ENCODE results near the gene STARD7.
A peak's percentile ranks its signal among the peaks of the same experiment; 100 is the strongest.
"Not testable (repeated sequence)": the region's sequence is repeated elsewhere in the genome, so short reads cannot be mapped to it uniquely, and the experiment has no call there.

The STARD7 gene

DNA sequence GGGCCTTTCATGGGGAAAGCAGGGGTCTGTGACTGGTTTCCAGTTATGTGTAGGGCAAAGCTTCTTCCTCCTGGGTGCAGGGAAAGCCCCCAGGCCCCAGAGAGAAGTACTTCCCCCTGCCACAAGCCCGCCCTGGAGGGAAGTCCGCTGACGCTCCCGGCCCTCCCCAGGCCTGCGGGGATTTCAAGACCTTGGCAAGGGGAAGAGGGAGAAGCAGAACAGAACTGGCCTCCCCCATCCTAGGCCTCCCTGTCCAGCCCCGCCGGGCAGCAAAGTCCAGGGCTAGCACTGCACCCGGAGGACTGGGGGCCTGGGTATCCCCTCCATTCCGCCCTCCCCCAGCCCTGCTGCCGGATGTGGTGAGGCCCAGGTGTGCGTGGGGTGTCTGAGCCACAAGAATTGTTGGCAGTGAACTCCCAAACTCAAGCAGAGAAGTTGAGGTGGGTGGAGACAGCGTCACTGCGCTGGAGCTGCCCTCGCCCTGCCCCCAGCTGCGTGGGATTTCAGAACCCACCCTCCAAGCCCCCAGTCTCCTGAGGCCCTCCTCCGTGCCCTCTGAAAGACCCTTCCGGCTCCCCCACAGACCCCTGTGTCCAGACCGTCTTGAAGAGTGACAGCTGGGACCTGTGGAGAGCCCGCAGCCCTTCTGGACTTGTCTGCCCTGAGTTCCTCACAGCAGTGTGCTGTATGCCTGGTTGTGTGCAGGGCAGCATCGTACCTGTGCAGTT, 62.3 kb downstream of the STARD7 start:
- peak; percentile 92 for DNase-seq

DNA sequence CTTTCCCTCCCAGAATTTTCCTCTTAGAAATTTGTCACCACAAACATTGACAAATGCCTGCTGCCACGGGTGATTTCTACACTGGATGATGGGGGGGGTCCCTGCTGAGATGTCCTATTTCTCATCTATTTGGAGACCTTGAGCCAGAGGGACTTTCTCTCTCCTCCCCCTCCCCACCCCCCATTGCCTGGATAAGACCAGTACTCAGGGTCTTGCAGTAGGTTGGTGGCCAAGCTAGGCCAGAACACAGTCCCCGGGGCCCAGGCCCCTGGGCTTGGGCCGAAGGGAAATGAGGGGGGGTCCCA, 62.8 kb downstream of the STARD7 start:
- DNase-seq = no peak

DNA sequence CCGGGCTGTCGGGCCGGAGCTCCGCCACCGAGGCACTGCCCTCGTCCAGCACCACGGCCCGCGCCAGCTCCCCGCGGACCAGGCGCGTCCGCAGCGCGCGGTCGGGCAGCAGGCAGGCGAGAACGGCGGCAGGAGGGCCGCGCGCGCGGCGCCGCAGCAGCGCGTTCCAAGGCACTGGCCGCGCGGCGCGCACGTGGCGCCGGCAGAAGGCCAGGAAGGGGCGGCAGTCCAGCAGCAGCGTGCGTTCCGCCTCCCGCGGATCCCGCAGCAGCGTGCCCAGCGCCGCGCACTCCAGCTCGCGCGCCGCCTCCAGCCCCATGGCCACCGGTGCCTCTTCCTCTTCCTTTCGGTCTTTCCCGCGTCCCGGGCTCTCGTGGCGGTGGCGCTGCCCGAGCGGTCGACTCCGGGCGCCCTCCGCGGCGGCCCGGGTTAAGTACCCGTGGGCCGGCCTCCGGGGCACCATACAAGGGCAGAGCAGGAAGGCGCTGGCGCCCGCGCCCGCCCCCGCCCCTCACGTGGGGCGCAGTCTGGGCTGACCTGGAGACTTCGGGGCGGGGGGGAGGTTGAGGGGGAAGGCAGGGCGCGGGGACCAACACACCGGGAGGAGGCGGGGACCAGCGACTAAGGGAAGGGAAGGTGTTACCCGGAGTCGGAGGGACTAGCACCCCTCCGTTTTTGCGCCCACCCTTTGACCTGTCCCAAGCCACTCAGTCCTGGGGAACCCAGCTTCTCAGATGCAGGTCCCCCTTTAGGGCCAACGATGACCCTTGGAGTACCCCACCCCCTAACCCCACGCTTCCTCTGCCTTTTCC, 63.4 kb downstream of the STARD7 start, which contains the start of gene DUSP2:
Gene DUSP2, minus strand, starts transcription at position 405 of the 812 bp plus-strand sequence. Its CDS starts 86 bp downstream, at position 319.
- DNase-seq = peak; percentile 92

DNA sequence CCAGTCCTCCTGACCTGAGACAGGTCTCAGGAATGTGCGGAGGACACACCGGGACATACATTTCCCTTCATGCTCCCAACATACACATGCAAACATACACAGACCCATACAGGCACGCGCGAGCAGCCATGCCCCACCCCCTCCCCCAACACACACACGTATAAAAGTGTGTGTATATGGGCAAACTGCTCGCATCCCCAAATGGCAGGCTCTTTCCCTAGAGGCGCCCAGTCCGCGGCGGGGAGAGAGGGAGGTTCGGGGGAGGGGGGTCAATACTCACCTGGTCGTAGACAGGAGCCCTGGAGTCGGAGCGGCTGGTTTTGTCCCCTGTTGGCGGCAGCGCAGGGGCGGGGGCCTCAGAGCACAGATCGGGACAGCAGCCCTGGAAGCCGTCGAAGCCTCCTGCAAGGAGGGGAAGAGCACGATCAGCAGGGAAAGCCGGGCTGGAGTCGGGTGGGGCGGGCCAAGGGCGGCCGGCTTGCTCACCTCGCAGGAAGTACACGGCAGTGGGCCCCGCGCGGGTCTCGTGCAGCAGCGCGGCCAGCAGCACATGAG, 64.1 kb downstream of the STARD7 start:
- peak; percentile 63 for DNase-seq

DNA sequence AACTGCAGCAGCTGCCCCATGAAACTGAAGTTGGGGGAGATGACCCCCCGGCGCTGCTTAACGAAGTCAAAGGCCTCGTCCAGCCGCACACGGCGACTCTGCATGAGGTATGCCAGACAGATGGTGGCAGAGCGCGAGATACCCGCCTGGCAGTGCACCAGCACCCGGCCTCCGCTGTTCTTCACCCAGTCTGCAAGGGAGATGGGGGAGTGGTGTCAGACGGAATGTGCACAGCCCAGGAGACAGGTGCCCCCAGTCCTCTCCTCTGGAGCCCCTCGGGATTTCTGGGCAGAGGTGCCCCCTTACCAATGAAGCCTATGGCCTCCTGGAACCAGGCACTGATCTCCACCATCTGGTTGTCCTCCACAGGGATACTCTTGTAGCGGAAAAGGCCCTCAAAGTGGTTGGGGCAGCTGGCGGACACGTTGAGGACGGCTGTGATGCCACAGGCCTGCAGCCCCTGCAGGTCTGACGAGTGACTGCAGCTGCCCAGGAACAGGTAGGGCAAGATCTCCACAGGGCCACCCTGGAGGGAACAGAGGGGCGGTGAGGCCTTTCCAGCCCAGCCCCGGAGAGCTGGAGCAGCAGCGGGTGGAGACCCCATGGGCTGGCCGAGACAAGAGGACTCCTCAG, 64.7 kb downstream of the STARD7 start:
- peak; percentile 54 for DNase-seq

DNA sequence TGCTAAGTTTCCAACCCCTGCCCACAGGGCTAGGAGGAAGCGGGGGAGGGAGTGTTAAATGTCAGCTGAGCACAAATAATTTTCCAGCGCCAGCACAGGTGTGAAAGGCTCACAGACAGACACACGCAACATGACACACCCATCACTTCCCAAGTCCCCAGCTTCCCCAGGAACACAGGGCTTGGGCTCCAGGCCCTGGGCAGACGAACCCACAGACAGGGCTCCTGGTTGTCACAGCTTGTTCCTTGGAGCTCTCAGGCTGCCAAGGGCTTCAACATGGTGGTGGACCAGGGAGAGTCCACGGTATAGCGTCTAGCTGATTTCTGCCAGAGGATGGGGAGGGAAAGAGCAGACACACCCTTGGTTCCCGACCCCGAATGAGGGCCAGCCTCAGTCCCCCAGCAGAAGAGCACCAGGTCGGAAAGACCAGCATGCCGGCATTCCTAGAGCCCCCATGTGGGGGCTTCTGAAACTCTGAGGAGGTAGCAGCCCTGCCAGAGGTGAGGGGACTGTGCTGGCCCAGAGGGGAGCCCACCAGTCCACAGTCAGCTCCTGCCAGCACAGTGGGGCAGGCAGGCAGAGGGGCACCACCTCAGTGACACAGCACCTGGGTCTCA, 65.3 kb downstream of the STARD7 start:
- DNase-seq = peak; percentile 14

DNA sequence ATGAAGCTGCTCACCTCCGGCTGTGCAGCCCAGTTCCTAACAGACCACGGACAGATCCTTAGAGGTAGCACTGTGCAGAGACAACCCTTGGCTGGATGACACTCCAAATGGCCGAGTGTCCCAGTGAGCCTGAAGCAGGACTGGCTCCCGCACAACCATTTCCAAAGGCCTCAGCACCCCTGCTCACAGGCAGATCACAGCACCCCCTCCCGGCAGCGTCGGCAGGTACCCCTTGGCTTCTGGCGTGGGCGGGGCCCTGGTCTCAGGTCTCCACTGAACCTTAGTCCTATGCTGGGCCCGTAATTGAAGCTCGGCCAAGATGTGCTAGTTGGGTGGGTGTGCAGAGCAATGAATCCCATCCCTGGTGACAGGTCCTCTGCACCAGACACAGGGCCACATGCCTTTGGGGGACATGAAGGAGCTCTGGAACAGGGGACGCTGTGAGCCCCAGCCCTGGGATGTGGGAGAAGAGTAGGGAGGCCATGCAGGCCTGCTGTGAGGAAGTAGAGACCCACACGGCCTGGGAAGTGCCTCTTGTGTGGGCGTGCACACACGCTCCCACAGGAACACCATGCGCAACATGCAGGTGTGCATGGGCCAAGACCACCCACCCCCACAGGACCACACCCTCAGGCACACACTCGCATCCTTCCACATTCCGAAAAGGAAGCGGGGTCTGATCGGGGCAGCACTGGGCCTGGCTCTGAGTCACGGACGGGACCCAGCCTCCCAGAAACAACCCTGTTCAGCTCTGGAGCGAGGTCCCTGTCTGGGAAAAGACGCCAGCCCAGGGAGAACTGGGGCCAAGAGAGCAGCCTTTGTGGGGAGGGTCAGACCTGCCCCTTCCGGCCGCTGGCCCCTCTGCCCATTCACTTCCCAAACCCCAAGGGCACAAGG, 66.2 kb downstream of the STARD7 start:
- DNase-seq = peak; percentile 73

DNA sequence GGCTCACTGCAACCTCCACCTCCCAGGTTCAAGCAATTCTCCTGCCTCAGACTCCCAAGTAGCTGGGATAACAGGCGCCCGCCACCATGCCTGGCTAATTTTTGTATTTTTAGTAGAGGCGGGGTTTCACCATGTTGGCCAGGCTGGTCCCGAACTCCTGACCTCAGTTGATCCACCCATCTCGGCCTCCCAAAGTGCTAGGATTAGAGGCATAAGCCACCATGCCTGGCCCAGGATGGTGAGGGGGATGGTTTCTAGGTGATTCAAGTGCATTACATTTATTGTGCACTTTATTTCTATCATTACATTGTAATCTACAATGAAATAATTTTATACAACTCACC, 67.0 kb downstream of the STARD7 start:
- DNase-seq = not testable (repeated sequence)

DNA sequence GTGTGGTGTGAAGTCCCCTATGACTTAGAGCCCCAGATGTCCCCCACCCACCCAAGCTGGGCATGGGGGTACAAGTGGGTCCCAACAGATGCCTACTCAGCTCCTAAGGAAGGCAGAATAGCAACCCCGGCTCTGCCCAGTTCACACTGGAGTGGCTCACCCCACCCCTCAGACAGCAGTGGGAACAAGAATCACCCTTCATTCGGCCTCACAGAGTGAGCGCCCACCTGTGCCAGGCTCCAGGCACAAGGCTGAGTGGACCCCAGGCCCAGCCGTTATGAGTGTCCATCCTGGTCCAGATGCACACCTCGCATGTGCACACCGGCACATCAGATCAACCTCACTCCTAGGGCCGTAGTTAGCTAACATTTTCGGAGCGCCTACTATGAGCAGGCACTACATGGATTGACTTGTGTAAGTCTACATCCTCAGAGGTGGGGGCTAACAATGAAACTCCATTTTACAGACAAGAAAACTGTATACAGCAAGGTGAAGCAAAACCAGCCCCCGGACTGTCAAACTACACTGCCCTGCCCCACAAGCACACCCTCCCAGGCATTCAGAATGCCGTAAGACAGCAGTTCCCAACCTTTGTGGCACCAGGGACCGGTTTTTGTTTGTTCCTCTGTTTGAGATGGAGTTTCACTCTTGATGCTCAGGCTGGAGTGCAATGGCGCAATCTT, 67.5 kb downstream of the STARD7 start:
- DNase-seq = no peak

DNA sequence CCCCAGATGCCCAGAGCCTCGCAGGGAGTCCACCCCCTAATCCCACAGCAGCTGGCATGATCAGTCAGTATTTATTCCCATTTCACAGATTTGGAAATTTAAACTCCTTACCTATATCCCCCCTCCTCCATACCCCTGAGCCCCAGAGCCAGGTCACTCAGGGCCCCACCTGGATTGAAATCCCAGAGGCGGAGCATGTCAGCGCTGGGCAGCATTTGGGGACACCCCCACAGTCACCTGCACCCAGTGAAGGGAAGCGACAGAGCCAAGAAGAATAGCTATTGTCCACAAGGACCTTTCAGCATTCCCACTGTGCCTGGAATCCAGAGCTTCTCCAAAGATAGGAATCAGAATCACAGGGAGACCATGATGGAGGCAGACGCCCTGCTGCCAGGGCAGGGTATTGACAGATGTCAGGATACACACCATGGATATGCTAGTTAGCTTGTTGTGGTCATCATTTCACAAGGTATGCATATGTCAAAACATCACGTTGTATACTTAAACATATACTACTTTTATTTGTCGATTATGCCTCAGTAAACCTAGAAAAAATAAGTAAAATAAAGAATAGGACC, 69.4 kb downstream of the STARD7 start:
- no peak for DNase-seq

DNA sequence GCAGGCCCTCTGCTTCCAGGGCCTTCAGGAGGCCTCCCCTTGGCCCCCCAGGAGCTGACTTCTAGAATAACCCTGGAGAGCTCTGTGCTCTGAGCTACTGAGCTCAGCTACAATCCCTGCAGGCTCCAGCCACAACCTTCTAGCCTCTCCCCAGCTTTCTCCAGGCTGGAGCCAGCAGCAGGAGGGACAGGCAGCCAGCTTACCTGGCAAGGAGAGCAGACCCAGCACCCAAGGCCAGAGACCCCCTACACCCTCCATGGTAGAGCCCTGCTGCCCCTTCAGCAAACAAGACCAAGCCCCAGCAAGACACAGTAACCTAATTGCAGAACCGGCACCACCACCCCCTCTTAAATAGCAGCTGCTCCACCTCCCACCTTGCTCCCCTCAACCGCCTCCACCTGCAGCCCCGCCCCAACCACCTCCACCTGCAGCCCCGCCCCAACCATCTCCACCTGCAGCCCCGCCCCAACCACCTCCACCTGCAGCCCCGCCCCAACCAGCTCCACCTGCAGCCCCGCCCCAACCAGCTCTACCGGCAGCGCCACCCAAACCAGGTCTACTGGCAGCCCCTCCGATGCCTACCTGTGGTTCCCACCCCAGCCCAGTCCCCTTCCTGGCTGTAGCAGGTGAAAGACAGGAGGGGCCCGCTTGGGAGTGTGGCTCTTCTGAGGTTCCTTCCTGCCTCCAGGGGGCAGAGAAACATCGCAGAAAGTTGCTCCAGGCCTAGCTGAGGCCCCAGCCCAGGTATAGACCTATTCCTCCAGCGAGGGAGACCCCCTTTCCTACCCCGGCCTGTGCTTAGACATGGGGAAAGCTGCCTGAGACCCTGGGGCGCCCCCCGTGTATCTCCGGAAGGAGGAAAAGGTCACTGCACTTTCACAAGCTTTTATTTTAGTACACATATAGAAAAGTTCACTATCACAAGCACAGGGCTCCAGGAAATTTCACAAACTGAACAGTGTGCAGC, 70.2 kb downstream of the STARD7 start, which contains the start of gene ASTL:
Gene ASTL, minus strand, starts transcription at position 324 of the 967 bp plus-strand sequence. Its CDS starts 66 bp downstream, at position 258.
- peak; percentile 70 for DNase-seq

DNA sequence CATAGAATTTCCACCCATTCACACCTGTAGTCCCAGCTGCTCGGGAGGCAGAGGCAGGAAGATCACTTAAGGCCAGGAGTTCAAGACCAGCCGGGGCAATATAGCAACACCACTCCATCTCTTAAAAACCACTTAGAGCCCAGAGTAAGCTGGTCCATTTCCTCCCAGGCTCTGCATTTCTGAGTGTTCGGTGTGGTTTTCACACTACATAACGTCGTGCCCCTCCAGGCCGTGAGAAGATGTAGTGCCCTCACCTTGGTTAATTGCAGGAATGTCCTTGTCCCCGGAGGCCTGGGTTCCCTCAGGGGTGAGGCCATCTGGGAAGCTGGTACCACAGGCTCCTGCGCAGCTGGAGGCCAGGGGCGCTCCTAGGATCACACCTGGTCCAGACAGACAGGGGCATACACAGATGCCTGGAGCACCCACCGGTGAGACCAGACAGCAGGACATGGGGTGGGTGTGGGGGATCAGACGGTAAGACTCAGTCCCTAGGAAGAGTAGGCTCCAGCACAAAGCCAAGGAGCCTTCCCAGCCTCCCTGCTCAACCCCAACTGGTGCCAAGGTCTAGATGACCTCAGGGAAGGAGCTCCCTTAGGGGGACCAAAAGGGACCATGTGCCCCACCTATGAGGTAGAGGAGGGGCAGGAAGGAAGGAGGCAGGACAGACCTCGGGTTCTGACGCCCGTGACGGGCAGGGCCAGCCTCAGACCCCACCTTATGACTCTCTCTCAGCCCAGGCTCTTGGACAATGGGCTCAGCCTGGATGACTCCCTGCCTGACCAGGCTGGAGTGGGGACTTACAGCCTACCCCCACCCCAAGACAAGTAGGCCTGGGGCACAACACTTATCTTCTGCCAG, 71.1 kb downstream of the STARD7 start:
- no peak for DNase-seq

DNA sequence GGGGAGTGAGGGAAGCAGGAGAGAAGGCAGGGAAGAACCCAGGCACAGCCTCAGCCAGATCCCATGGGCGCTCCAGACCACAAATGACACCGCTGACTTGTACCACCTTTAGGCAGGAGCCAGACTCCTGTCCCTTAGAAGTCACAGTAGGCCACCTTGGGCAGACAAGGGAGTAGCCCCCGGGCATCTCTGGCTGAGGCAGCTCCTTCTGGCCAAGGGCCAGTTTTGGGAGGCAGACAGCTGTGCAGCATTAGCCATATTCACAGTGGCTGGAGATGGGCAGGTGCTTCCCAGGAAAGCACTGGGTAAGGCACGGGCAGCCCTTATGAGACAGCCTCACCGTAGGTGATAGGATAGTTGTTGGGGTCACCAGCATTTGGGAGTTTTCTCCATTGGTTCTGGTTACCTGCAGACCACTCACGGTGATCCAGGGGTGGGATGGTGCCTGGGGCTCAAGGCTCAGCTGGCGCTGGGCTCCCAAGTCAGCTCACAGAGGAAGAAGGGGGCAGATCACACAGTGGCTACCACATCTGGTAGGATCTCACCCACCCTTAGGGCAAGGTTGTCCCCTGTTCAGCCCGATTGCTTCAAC, 72.4 kb downstream of the STARD7 start:
- DNase-seq = no peak

DNA sequence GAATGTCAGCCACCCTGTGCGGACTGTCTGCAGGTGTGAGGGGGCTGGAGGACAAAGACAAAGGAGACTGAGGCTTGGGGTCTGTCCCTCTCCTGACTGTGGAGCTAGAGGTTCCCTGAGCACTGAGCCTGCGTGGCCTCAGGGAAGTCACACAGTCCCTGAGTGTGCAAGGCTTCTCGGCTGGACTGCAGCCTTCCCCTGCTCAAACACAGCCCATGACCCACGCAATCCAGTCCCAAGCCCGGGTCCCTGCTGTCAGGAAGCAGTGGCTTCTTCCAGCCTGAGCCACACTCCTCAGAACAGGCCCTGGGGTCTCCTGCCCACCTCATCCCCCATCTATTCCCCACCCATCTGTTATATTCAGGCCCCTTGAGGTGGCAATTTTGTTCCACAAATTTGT, 73.0 kb downstream of the STARD7 start:
- no peak for DNase-seq

DNA sequence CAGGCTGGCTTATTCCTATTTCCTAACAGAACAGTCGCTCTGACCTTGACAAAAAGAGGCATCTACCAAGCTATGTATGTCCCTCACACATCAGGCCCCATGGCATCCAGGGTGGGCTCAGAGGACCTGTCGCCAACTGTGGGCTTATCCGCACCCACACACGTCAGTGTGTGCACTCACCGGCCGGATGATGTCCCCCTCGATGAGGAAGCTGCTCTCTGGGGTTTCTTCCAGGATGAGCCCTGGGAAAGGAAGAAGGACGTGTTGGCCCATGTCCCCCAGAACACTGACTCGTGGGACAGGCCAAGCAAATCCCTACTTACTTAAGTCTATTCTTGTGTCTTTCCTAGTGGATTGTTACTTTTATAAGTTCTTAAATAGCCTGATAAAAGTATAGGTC, 73.5 kb downstream of the STARD7 start:
- no peak for DNase-seq
